HAP-1 (cell line): ENCODE data around the gene SPATA12.
"Not testable (repeated sequence)": the region's sequence is repeated elsewhere in the genome, so short reads cannot be mapped to it uniquely, and the experiment has no call there.

ENCODE experiments used
- DNase-seq, 2 experiments: peaks; one replicate each; pipeline ENCODE4 v3.0.0-alpha.2; 2016 to 2020; ENCODE audit warnings: low spot score in 2 of 2
- H3K27me3 ChIP-seq: fragments of 250-450 bp; sonication (Bioruptor Pico); 2 replicates; pipeline ENCODE4 v1.5.1; 2020; ENCODE audit warnings: low read depth, mild to moderate bottlenecking, moderate library complexity
- H3K36me3 ChIP-seq: fragments of 250-450 bp; sonication (Bioruptor Pico); replicated peaks from 2 replicates; pipeline ENCODE4 v1.5.1; 2020; ENCODE audit warnings: mild to moderate bottlenecking
- H3K4me1 ChIP-seq: fragments of 250-450 bp; sonication (Bioruptor Pico); 2 replicates; pipeline ENCODE4 v1.5.1; 2020; ENCODE audit warnings: mild to moderate bottlenecking
- H3K4me3 ChIP-seq: fragments of 250-450 bp; sonication (Bioruptor Pico); 2 replicates; pipeline ENCODE4 v1.5.1; 2020; ENCODE audit warnings: mild to moderate bottlenecking, moderate library complexity
- H3K9me3 ChIP-seq: fragments of 250-450 bp; sonication (Bioruptor Pico); 2 replicates; pipeline ENCODE4 v1.5.1; 2020; ENCODE audit warnings: mild to moderate bottlenecking, moderate library complexity
- in situ Hi-C: fragments of 300-500 bp; cut with MboI; formaldehyde crosslinking; loops from 3 replicates; pipeline ENCODE4 v1.14.3; 2020; ENCODE audit warnings: low sequenced_read_pairs, inconsistent platforms, mixed read lengths

SPATA12 gene

DNA sequence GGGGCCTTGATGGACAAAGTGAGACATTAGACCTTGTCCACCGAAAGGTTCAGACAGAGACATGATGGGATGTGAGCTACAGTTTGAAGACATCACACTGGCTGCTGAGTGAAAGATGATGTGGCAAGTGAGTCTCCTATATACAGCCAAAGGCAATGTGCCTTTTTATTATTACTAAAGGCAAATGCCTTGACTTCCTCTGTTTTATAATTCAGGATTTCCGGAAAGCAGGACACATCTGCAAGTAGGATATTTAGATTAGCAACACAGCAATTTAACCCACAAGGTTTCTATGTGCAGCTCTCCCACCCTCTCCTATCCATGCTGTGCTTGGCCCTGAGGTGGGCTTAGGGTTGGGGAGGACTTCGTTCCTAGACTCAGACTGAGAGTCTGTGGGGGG, 20.7 kb downstream of the SPATA12 start:
- Histone ChIP-seq H3K36me3 (no peaks in the 10 kb centered on the region), H3K9me3 (no peaks in the 10 kb centered on the region)
- no peak for DNase-seq

GRCh38 chr3:57082481-57082880, 22.0 kb downstream of the SPATA12 start:
- no peaks in the 10 kb centered on the region for H3K36me3 ChIP-seq
- no peak overlapping the region for H3K4me3 ChIP-seq
- in situ Hi-C loops = no loop called here
- H3K9me3 ChIP-seq = no peaks in the 10 kb centered on the region
- peaks cover 11% of the 10 kb centered on the region for H3K4me1 ChIP-seq
- DNase-seq = no peak
- H3K27me3 ChIP-seq = no peaks in the 10 kb centered on the region

More for the DNA sequence above, 20.7 kb downstream of the SPATA12 start:
- no peaks in the 10 kb centered on the region for H3K27me3 ChIP-seq
- H3K4me3 ChIP-seq = no peak overlapping the region
- in situ Hi-C loops = no loop called here
- H3K4me1 ChIP-seq = peaks cover 11% of the 10 kb centered on the region

- in situ Hi-C loops, H3K27me3 ChIP-seq, H3K9me3 ChIP-seq, H3K4me3 ChIP-seq, H3K36me3 ChIP-seq, DNase-seq, H3K4me1 ChIP-seq: not testable (repeated sequence)
These were observed 23.0 kb downstream of the SPATA12 start for GRCh38 chr3:57083266-57083995.

DNA sequence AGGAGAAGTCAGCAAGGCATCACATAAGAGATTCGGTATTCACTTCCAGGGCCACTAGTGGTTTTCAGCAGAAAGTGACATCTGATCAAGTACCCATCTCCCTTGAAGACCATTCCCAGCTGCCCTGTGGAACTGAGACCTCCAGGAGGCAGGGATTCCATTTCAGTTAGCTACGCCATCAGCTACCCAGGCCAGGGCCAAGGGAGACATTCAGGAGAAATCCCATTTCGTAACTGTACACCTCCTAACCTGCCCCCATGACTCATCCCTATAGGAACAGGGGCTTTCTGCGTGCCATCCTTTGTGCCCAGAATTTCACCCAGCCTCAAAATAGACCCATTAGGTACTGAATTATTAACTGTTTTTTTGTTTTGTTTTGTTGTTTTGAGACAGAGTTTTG, 24.7 kb downstream of the SPATA12 start:
- Histone ChIP-seq H3K4me1 (no peaks in the 10 kb centered on the region), H3K36me3 (no peaks in the 10 kb centered on the region), H3K4me3 (no peak overlapping the region), H3K9me3 (no peaks in the 10 kb centered on the region), H3K27me3 (no peaks in the 10 kb centered on the region)
- no peak for DNase-seq
- in situ Hi-C loops = no loop called here

DNA sequence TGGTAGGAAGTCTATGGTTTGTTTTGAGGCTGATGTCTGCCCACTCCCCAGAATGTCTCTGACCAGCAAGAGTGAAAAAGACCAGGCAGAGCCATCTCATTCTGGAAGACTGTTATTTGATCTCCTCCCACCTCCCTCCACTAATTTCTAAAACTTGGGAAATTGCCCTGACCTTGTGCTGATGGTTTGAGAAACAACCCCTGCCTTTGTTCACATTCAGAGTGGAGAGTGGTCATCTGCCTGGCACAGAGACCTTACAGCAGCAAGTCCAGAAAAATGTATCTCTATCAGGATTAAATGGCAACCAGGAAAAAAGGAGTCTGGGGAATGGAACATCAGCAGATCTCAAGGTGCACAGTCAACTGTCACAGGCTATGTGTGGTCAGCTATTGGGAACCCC, 25.7 kb downstream of the SPATA12 start:
- in situ Hi-C loops = no loop called here
- Histone ChIP-seq H3K9me3 (no peaks in the 10 kb centered on the region), H3K36me3 (no peaks in the 10 kb centered on the region), H3K4me1 (no peaks in the 10 kb centered on the region), H3K27me3 (no peaks in the 10 kb centered on the region), H3K4me3 (no peak overlapping the region)
- DNase-seq = no peak

- H3K27me3 ChIP-seq = no peaks in the 10 kb centered on the region
- no peak overlapping the region for H3K4me3 ChIP-seq
- no peaks in the 10 kb centered on the region for H3K9me3 ChIP-seq
- no peaks in the 10 kb centered on the region for H3K4me1 ChIP-seq
- no peaks in the 10 kb centered on the region for H3K36me3 ChIP-seq
- DNase-seq = no peak
- in situ Hi-C loops = no loop called here
These were observed 27.1 kb downstream of the SPATA12 start for GRCh38 chr3:57087361-57088092.

GRCh38 chr3:57088503-57088902, 28.0 kb downstream of the SPATA12 start:
- no peak for DNase-seq
- Histone ChIP-seq H3K27me3 (no peaks in the 10 kb centered on the region), H3K9me3 (no peaks in the 10 kb centered on the region), H3K4me3 (no peak overlapping the region), H3K36me3 (no peaks in the 10 kb centered on the region), H3K4me1 (no peaks in the 10 kb centered on the region)
- in situ Hi-C loops = no loop called here

DNA sequence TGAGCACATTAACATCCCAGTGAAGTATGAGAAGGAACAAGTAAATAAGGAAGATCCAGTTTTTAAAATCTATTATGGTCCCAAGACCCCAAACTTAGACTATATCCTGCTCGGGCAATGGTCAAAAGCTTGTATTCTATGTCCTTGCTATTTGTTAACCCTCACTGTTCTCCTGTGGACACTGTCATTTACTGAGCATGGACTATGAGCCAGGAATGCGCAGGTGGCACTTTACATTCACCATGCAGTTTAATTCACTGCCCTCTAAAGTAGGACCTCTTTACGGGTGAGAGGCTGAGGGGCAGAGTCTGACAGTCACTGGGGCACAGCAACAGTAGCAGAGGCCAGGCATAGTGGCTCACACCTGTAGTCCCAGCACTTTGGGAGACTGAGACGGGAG, 28.6 kb downstream of the SPATA12 start:
- H3K36me3 ChIP-seq = no peaks in the 10 kb centered on the region
- no peaks in the 10 kb centered on the region for H3K4me1 ChIP-seq
- H3K27me3 ChIP-seq = no peaks in the 10 kb centered on the region
- no peak for DNase-seq
- in situ Hi-C loops = no loop called here
- H3K9me3 ChIP-seq = no peaks in the 10 kb centered on the region
- no peak overlapping the region for H3K4me3 ChIP-seq

GRCh38 chr3:57091521-57092273, 31.2 kb downstream of the SPATA12 start:
- DNase-seq = no peak
- in situ Hi-C loops = no loop called here

GRCh38 chr3:57093489-57093888, 33.0 kb downstream of the SPATA12 start:
- in situ Hi-C loops = no loop called here
- Histone ChIP-seq H3K9me3 (no peaks in the 10 kb centered on the region), H3K4me1 (no peaks in the 10 kb centered on the region), H3K27me3 (no peaks in the 10 kb centered on the region), H3K4me3 (no peak overlapping the region), H3K36me3 (0 out of 2 replicates have a peak, but pooled peaks cover 2% of the 10 kb centered on the region)
- no peak for DNase-seq

More at GRCh38 chr3:57091521-57092273, 31.2 kb downstream of the SPATA12 start:
- Histone ChIP-seq H3K4me1 (no peaks in the 10 kb centered on the region), H3K9me3 (no peaks in the 10 kb centered on the region), H3K36me3 (no peaks in the 10 kb centered on the region), H3K4me3 (no peak overlapping the region), H3K27me3 (no peaks in the 10 kb centered on the region)

- H3K36me3 ChIP-seq = 0 out of 2 replicates have a peak, but pooled peaks cover 2% of the 10 kb centered on the region
- in situ Hi-C loops = no loop called here
These were observed 33.6 kb downstream of the SPATA12 start for GRCh38 chr3:57093971-57094535.

DNA sequence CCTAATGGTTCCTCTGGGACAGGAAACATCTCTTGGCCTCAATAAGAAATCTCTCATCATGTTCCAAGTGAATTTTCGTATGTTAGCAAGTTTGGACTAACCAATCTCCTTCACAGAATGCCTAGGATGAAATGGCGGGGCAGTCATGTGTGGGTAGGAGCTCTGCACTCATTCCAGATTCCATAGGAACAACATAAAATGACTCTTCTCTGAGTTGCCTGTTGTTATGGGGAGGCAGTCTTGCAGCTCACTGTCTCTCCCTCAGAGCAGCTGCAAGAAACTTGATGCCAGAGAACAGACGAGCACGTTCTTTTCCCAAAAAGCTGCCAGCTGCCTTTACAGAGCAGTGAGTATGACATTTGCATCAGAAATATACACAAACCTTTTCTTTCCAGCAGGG, 34.1 kb downstream of the SPATA12 start:
- in situ Hi-C loops = no loop called here
- Histone ChIP-seq H3K36me3 (0 out of 2 replicates have a peak, but pooled peaks cover 2% of the 10 kb centered on the region), H3K4me3 (no peak overlapping the region), H3K4me1 (no peaks in the 10 kb centered on the region), H3K9me3 (no peaks in the 10 kb centered on the region), H3K27me3 (no peaks in the 10 kb centered on the region)
- no peak for DNase-seq

More at GRCh38 chr3:57093971-57094535, 33.6 kb downstream of the SPATA12 start:
- H3K27me3 ChIP-seq = no peaks in the 10 kb centered on the region
- no peak overlapping the region for H3K4me3 ChIP-seq
- no peak for DNase-seq
- no peaks in the 10 kb centered on the region for H3K4me1 ChIP-seq
- no peaks in the 10 kb centered on the region for H3K9me3 ChIP-seq

DNA sequence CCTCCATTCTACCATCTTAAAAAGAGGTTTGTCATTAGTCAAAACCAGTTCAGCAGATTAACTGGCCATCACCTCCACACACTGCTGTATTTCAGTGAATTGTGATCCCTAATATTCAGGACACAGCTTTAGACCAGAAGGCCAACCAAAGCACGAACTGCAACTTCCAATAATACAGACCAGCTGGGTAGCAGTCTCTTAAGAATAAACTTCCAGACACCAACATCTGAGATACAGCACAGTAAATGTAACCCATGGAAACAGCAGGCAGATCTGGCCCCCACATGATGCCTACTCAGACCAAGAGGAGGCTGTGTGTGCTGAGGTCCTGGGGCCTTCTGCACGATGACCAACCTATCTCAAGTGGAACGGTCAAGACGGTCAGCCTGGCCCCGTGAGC, 34.9 kb downstream of the SPATA12 start:
- Histone ChIP-seq H3K27me3 (no peaks in the 10 kb centered on the region), H3K4me1 (0 out of 2 replicates have a peak, but pooled peaks cover 2% of the 10 kb centered on the region), H3K36me3 (0 out of 2 replicates have a peak, but pooled peaks cover 2% of the 10 kb centered on the region), H3K4me3 (no peak overlapping the region), H3K9me3 (no peaks in the 10 kb centered on the region)
- in situ Hi-C loops = no loop called here
- DNase-seq = no peak
